Right lung (tissue), 10 donors: ENCODE results near the gene PIM1. TPM values are rescaled to one million over a fixed set of nuclear protein-coding genes. Genes with fewer than 3 reads are reported as not detected.
A peak's percentile ranks its signal among the peaks of the same experiment; 100 is the strongest.
"Not testable (repeated sequence)": the region's sequence is repeated elsewhere in the genome, so short reads cannot be mapped to it uniquely, and the experiment has no call there.

Experiments used
- DNase-seq, 2 donors: peaks; one replicate each; pipeline ENCODE4 v3.0.0-alpha.2; 2013
- long read RNA-seq, 8 donors: transcript quantifications; one replicate each; lab custom pipeline, GENCODE V29; 2026
- polyA plus RNA-seq, 5 donors: library from polyadenylated mRNA; unstranded; fragments of 120-200 nt; gene quantifications; one replicate each; pipeline versions ENCODE4 v1.2.1 to v1.2.3, GENCODE V29; 2013; ENCODE audit warnings: inconsistent platforms in 1 of 5, low replicate concordance in 1 of 5; ENCODE audit not compliant: insufficient read length in 5 of 5, insufficient read depth in 1 of 5

The PIM1 gene
- 10 to 100 TPM; 13.9 to 22.2 (median 19.7) TPM for polyA plus RNA-seq
- long read RNA-seq, donor 1, transcript PIM1-201 (6 exons, 2,650 nt): major isoform, 9 of 10 reads
- long read RNA-seq, donor 1, partial matches to known transcripts: 0 of 10 reads
- long read RNA-seq, donor 1, other reads (novel, unspliced or antisense): 0 of 10 reads
- long read RNA-seq, donor 2, partial matches to known transcripts: 0 of 1 reads
- long read RNA-seq, donor 2, other reads (novel, unspliced or antisense): 0 of 1 reads
- long read RNA-seq, donor 3, partial matches to known transcripts: 0 of 1 reads
- long read RNA-seq, donor 3, other reads (novel, unspliced or antisense): 0 of 1 reads
- long read RNA-seq, donor 4, partial matches to known transcripts: 0 of 3 reads
- long read RNA-seq, donor 4, other reads (novel, unspliced or antisense): 0 of 3 reads
- long read RNA-seq, donor 5, transcript PIM1-201 (6 exons, 2,650 nt): major isoform, 9 of 9 reads
- long read RNA-seq, donor 5, partial matches to known transcripts: 0 of 9 reads
- long read RNA-seq, donor 5, other reads (novel, unspliced or antisense): 0 of 9 reads
- long read RNA-seq, donor 6, partial matches to known transcripts: 17 of 21 reads
- long read RNA-seq, donor 6, other reads (novel, unspliced or antisense): 0 of 21 reads
- long read RNA-seq, donor 7, partial matches to known transcripts: 0 of 3 reads
- long read RNA-seq, donor 7, other reads (novel, unspliced or antisense): 0 of 3 reads
- long read RNA-seq, donor 8, partial matches to known transcripts: 0 of 2 reads
- long read RNA-seq, donor 8, other reads (novel, unspliced or antisense): 0 of 2 reads

DNA sequence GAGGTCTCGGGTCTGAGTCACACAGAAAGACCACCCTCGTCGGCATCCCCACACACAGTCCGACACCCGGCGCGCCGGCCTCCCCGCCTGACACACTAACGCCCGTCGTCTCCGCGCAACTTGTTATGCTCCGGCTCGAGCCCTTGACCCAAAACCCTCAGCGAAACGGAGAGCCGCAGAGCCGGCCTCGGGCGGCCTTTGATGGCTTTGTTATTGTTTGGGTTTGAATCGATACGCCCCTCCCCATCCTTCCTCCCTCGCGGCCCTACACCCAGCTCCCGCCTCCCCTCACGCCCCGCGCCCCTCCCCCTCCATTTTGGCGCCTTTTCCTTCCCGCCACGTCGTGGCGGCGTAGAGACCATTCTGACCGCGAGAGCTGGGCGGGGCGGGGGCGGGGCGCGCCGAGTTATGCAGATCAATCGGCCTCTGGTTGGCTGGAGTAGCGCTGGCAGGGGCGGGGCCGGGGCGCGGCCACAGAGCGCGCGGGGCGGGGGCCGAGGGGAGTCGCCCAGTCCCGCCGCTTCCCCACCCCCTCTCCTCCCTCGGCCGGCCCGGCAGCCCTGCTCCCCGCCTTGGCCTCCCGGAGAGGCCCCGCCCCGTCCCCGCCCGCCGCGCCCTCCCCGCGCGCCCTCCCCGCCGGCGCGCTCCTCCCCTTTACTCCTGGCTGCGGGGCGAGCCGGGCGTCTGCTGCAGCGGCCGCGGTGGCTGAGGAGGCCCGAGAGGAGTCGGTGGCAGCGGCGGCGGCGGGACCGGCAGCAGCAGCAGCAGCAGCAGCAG lies at the start of gene PIM1:
PIM1 (plus strand) TSS at position 657 of the 777 bp plus-strand sequence. CDS start 424 bp downstream, outside the sequence.
- peak; percentile 98 to 99 for DNase-seq

- no peak for DNase-seq
Measured at GRCh38 chr6:37121556-37121955, 48.4 kb upstream of the PIM1 start.

- DNase-seq: no peak
Measured at GRCh38 chr6:37122861-37123260, 47.1 kb upstream of the PIM1 start.

DNA sequence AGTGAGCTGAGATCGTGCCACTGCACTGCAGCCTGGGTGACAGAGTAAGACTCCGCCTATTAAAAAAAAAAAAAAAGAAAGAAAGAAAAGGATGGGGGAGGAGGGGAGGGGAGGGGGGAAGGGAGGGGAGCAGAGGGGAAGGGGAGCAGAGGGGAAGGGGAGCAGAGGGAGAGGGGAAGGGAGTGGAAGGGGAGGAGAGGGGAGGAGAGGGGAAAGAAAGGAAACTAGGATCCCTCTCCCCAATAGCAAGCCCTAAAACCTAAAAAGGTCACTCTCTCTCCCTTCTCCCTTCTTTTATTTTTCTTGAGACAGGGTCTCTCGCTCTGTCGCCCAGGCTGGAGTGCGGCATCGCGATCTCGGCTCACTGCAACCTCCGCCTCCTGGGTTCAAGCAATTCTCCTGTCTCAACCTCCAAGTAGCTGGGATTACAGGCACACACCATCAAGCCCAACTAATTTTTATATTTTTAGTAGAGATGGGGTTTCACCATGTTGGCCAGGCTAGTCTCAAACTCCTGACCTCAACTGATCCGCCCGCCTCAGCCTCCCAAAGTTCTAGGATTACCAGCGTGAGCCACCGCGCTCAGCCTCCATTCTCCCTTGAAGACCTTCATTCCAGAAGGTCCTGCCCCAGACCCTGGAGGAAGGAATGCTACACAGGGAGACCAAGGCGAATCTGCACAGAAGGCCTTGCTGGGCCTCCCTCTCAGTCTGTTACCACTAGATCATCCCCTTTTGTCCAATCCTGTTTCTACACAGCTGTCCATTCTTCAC lies 45.8 kb upstream of the PIM1 start:
- no peak for DNase-seq

- DNase-seq: peak in 1 of 2 donors; percentile 37
Measured at GRCh38 chr6:37125774-37126492, 44.0 kb upstream of the PIM1 start.

DNA sequence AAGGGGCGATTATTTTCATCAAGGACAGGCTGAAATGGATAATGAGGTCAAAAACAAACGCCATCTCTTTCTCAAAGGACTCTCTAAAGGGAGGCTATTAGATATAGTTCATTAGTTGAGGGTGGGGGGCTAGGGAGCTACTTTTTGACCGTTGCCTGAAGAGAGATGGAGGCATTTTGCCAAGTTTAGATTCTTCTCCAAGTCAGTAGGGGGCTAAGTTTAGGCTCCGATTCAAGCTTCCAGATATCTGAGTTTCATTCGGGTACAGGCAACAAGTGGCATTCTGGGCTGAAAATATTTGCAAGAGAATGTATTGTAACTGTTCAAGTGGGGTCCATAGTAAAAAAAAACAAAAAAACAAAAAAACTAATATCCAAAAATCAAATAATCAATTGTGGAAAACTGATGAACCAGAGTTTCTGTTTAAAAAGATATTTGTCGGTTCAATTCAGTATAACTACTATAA lies 43.4 kb upstream of the PIM1 start:
- DNase-seq: no peak

DNA sequence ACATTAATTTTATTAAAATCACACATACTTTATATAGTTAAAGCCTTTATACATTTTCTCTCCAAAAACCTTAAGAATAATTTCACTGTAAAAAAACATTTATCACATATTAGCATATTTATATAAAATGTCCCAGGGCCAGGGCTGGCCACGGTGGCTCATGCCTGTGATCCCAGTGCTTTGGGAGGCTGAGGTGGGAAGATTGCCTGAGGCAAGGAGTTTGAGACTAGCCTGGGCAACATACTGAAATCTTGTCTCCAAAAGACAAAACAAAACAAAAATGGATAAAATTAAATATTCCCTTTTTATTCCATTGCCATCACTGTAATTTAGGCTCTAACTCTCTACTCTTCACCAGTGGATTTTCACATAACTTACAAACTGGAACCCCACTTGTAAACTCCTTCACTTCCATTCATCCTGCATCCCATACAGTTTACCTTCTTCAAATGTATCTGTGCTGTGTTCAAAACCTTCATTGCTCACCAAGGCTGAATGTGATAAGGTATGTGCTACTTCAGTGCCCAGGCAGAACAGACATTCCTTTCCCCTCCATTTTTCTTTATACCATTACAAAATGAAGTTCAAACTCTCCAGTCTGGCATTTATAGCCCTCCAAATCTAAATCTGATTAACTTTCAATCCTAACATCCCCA lies 42.9 kb upstream of the PIM1 start:
- DNase-seq: no peak

- DNase-seq: no peak
Measured at GRCh38 chr6:37127961-37128862, 41.7 kb upstream of the PIM1 start.

GRCh38 chr6:37128863-37129443 lies 41.0 kb upstream of the PIM1 start:
- DNase-seq: not testable (repeated sequence)

GRCh38 chr6:37129566-37129965 lies 40.4 kb upstream of the PIM1 start:
- no peak for DNase-seq

DNA sequence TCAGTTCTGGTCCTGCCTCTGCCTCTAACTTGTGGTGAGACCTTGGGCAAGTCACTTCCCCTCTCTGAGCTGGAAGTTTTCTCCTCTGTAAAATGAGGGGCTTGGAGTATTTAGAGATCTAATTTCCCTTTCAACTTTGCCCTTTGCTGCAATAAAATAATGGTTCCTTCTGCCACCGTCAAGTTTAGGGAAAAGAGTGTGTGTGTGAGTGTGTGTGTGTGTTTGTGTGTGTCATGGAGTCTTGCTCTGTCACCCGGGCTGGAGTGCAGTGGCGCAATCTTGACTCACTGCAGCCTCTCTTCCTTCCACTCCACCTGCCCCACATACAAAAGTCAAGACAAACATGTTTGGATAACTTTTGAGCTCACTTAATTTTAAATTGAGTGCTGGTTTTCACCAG lies 39.2 kb upstream of the PIM1 start:
- no peak for DNase-seq

- peak; percentile 42 to 43 for DNase-seq
Measured at GRCh38 chr6:37131104-37131959, 38.6 kb upstream of the PIM1 start.

- DNase-seq: no peak
Measured at GRCh38 chr6:37131960-37132253, 38.0 kb upstream of the PIM1 start.

- no peak for DNase-seq
Measured at GRCh38 chr6:37134036-37134395, 35.9 kb upstream of the PIM1 start.

GRCh38 chr6:37134396-37135191 lies 35.4 kb upstream of the PIM1 start:
- DNase-seq: no peak

- no peak for DNase-seq
Measured at GRCh38 chr6:37135835-37136694, 33.9 kb upstream of the PIM1 start.
